Suprapubic skin (tissue), 3 donors: ENCODE data around the gene PCSK5.

Source experiments
- EP300 ChIP-seq: sonication (generic); formaldehyde crosslinking; IDR thresholded peaks from one replicate; pipeline ENCODE4 v1.6.1; 2017; ENCODE audit warnings: antibody characterized with exemption
- POLR2A ChIP-seq, 2 donors: fragments of 450-650 bp; IDR thresholded peaks; one replicate each; pipeline ENCODE4 v1.6.1; 2017; ENCODE audit warnings: antibody characterized with exemption in 2 of 2, mild to moderate bottlenecking in 2 of 2, moderate library complexity in 2 of 2
- TF ChIP-seq, protein P1 (sequence below), 2 donors: fragments of 200-600 bp in 1 of 2; fragments of 450-650 bp in 1 of 2; sonication (generic) in 1 of 2; IDR thresholded peaks; one replicate each; pipeline ENCODE4 v1.5.1; 2016 to 2019; ENCODE audit warnings: antibody characterized with exemption in 2 of 2, mild to moderate bottlenecking in 1 of 2, moderate library complexity in 1 of 2

- TF ChIP-seq, protein P1, sequence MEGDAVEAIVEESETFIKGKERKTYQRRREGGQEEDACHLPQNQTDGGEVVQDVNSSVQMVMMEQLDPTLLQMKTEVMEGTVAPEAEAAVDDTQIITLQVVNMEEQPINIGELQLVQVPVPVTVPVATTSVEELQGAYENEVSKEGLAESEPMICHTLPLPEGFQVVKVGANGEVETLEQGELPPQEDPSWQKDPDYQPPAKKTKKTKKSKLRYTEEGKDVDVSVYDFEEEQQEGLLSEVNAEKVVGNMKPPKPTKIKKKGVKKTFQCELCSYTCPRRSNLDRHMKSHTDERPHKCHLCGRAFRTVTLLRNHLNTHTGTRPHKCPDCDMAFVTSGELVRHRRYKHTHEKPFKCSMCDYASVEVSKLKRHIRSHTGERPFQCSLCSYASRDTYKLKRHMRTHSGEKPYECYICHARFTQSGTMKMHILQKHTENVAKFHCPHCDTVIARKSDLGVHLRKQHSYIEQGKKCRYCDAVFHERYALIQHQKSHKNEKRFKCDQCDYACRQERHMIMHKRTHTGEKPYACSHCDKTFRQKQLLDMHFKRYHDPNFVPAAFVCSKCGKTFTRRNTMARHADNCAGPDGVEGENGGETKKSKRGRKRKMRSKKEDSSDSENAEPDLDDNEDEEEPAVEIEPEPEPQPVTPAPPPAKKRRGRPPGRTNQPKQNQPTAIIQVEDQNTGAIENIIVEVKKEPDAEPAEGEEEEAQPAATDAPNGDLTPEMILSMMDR (IDR thresholded peaks at IDR 0.05), result no peak
- no peak for TF ChIP-seq POLR2A (IDR thresholded peaks at IDR 0.05)
- TF ChIP-seq EP300, result no peak
These were observed 432.3 kb downstream of the PCSK5 start for GRCh38 chr9:76322810-76323209.
